T follicular helper cell (primary cell): ENCODE data around the gene LPCAT4.
"Not testable (repeated sequence)": the region's sequence is repeated elsewhere in the genome, so short reads cannot be mapped to it uniquely, and the experiment has no call there.

Experiments used
- DNase-seq: peaks from one replicate; pipeline ENCODE4 v3.0.0-alpha.2; 2020; ENCODE audit warnings: low read depth

The LPCAT4 gene

GRCh38 chr15:34364041-34364440, 3.0 kb downstream of the LPCAT4 start:
- no peak for DNase-seq

- DNase-seq = no peak
Measured at GRCh38 chr15:34362047-34362773, 4.8 kb downstream of the LPCAT4 start.

GRCh38 chr15:34361278-34361677, 5.7 kb downstream of the LPCAT4 start:
- DNase-seq = no peak

GRCh38 chr15:34360298-34360697, 6.7 kb downstream of the LPCAT4 start:
- DNase-seq = no peak

GRCh38 chr15:34359416-34359815, 7.6 kb downstream of the LPCAT4 start:
- no peak for DNase-seq

- DNase-seq = no peak
Measured at GRCh38 chr15:34358948-34359347, 8.0 kb downstream of the LPCAT4 start.

GRCh38 chr15:34358367-34358766, 8.6 kb downstream of the LPCAT4 start:
- no peak for DNase-seq

GRCh38 chr15:34357653-34358052, 9.3 kb downstream of the LPCAT4 start:
- DNase-seq = no peak

- DNase-seq = no peak
Measured at GRCh38 chr15:34355241-34355640, 11.8 kb downstream of the LPCAT4 start.

GRCh38 chr15:34354286-34354685, 12.7 kb downstream of the LPCAT4 start:
- DNase-seq = no peak

- DNase-seq = no peak
Measured at GRCh38 chr15:34353627-34354026, 13.4 kb downstream of the LPCAT4 start.

GRCh38 chr15:34352996-34353395, 14.0 kb downstream of the LPCAT4 start:
- not testable (repeated sequence) for DNase-seq

- DNase-seq = no peak
Measured at GRCh38 chr15:34349769-34350168, 17.2 kb downstream of the LPCAT4 start.

- no peak for DNase-seq
Measured at GRCh38 chr15:34348735-34349300, 18.2 kb downstream of the LPCAT4 start.

GRCh38 chr15:34347951-34348638, 18.9 kb downstream of the LPCAT4 start:
- no peak for DNase-seq

- DNase-seq = peak; percentile 87
Measured at GRCh38 chr15:34342737-34343575, 24.0 kb downstream of the LPCAT4 start, which contains the start of the genes NOP10 and NUTM1. Gene NOP10, minus strand, starts transcription at chr15:34343136. Its CDS starts 63 bp downstream, at chr15:34343073. Gene NUTM1, plus strand, starts transcription at chr15:34343315. Its CDS starts 382 bp downstream, at chr15:34343697.

GRCh38 chr15:34342213-34342736, 24.7 kb downstream of the LPCAT4 start:
- DNase-seq = not testable (repeated sequence)

GRCh38 chr15:34341381-34342212, 25.4 kb downstream of the LPCAT4 start:
- no peak for DNase-seq

- no peak for DNase-seq
Measured at GRCh38 chr15:34339946-34340345, 27.1 kb downstream of the LPCAT4 start.

GRCh38 chr15:34338347-34338746, 28.6 kb downstream of the LPCAT4 start:
- no peak for DNase-seq
